Measurements from ENCODE around the gene OR2AG1. TPM values are rescaled to one million over a fixed set of nuclear protein-coding genes. Genes with fewer than 3 reads are reported as not detected.

Gene OR2AG1
- polyA plus RNA-seq, 1 experiment: not detected

DNA sequence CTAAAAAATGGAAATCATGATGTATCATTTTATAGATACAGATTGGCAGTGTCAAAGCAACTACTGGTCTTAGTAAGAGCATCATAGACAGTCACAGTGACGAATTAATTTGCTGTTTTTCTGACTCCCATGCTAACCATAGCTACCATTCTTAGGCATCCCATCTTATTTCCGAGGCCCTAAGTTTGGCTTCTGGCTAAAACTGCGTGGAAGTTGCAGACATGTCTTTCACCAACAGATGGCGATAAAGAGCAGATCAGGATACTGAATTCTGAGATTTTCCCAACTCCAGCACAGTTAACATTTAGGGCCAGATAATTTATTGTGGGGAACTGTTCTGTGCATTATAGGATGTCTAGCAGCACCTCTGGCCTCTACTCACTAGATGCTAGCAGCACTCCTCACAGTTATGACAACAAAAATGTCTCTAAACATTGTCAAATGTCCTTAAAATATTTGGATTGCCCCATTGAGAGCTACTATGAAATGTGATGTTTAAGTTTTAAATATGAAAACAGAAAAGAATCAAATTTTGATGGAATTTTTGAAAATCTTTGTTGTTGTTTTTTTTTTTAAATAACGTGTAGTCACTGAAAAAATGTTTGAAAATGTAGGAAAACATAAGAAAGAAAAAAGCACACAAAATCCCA, 27.4 kb upstream of the OR2AG1 start:
- no peaks in the 10 kb centered on the region for H3K27me3 ChIP-seq (ENCODE audit: control insufficient read depth, insufficient read depth, low read length)
- peak; percentile 95 for TF ChIP-seq CTCF (IDR thresholded peaks at IDR 0.05; ENCODE audit: low read depth, low read length)
- CTCF ChIA-PET: interaction anchor here (0.6 to 4.1 kb wide), 38 partner anchors 9 to 939 kb away, joined by 3 to 54 read pairs (median 4); partner anchors contain the start of genes FHIP1B, MRPL17 and OR2AG2
- H3K9me3 ChIP-seq (ENCODE audit: control insufficient read depth, insufficient read depth, low read length): no peaks in the 10 kb centered on the region
- DNase-seq (ENCODE audit: low read depth, low spot score): no peak
- H3K27ac ChIP-seq (ENCODE audit: low read depth, low read length): no peak overlapping the region
- POLR2A ChIA-PET: no interaction called here
- no peak overlapping the region for H3K4me3 ChIP-seq (ENCODE audit: low read depth, low read length)

DNA sequence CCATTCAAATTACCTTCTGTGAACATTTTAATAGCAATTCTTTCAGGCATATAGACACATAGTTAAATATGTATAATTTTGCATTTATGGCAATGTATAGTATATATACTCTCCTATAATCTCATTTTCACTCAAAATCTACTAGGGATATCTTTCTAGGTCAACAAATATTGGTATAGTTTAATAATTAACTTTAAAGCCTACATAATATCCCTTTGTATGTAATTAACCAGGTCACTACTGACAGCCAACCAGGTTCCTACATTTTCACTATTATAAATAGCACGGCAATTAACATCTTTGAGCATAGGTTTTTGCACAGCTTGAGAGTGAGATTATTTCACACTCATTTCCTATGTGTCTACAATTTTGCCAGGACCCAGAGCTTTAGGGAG, 26.9 kb upstream of the OR2AG1 start:
- no peaks in the 10 kb centered on the region for H3K9me3 ChIP-seq (ENCODE audit: control insufficient read depth, insufficient read depth, low read length)
- ChIA-PET POLR2A (no interaction called here), CTCF (interaction anchor here (0.6 to 4.1 kb wide), 19 partner anchors 10 to 936 kb away, joined by 3 to 54 read pairs (median 5); partner anchors contain the start of genes FHIP1B and MRPL17)
- H3K4me3 ChIP-seq (ENCODE audit: low read depth, low read length): no peak overlapping the region
- H3K27me3 ChIP-seq (ENCODE audit: control insufficient read depth, insufficient read depth, low read length): no peaks in the 10 kb centered on the region
- TF ChIP-seq CTCF (IDR thresholded peaks at IDR 0.05; ENCODE audit: low read depth, low read length): no peak
- H3K27ac ChIP-seq (ENCODE audit: low read depth, low read length): no peak overlapping the region
- DNase-seq (ENCODE audit: low read depth, low spot score): no peak

DNA sequence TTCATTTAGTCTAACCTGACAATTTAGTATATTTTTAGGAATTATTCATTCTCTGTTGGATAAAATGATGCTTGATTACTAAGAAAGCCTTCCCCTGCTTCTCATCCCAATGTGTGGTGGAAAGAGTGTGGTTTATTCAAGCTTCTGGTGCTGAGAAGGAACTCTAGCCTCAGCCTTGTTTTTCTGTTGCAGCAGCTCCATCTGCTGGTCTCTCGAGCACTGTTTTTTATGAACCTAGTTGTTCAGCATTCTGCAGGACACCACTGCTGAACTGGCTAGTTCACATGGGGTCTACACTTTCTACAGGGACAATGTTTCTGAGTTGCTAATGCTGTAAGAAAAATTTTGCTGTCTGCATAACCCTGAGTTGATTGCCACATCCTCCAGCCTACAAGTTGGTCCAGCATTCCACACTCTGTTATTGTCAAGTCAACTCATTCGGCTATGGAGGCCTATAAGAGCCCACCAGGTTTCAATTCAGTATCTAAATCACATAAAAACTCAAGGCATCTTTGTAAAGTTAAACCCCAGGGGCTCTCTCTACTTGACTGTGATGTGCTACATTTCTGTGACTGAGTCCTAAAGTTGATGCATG, 25.4 kb upstream of the OR2AG1 start:
- Histone ChIP-seq H3K4me3 (ENCODE audit: low read depth, low read length) (no peak overlapping the region), H3K27me3 (ENCODE audit: control insufficient read depth, insufficient read depth, low read length) (no peaks in the 10 kb centered on the region), H3K27ac (ENCODE audit: low read depth, low read length) (no peak overlapping the region), H3K9me3 (ENCODE audit: control insufficient read depth, insufficient read depth, low read length) (no peaks in the 10 kb centered on the region)
- TF ChIP-seq CTCF (IDR thresholded peaks at IDR 0.05; ENCODE audit: low read depth, low read length): peak; percentile 74
- CTCF ChIA-PET: interaction anchor here (0.6 to 3.7 kb wide), 14 partner anchors 11 to 477 kb away, joined by 3 to 54 read pairs (median 4); no protein-coding TSS in a partner anchor
- peak; percentile 15 for DNase-seq (ENCODE audit: low read depth, low spot score)
- POLR2A ChIA-PET: no interaction called here

- DNase-seq (ENCODE audit: low read depth, low spot score): no peak
- no peaks in the 10 kb centered on the region for H3K27me3 ChIP-seq (ENCODE audit: control insufficient read depth, insufficient read depth, low read length)
- POLR2A ChIA-PET: no interaction called here
These were observed 10.6 kb upstream of the OR2AG1 start, which contains the start of gene OR2AG2 for GRCh38 chr11:6771926-6772893. Gene OR2AG2 (minus strand): TSS chr11:6771976. CDS start chr11:6768957, 3,019 bp downstream.

More at GRCh38 chr11:6771926-6772893, 10.6 kb upstream of the OR2AG1 start, which contains the start of gene OR2AG2:
- no peak for TF ChIP-seq CTCF (IDR thresholded peaks at IDR 0.05; ENCODE audit: low read depth, low read length)
- CTCF ChIA-PET: interaction anchor here (0.9 to 1.2 kb wide), 3 partner anchors 16 to 40 kb away, joined by 4 to 5 read pairs (median 4); no protein-coding TSS in a partner anchor
- H3K27ac ChIP-seq (ENCODE audit: low read depth, low read length): no peak within 1 kb of the TSS
- H3K9me3 ChIP-seq (ENCODE audit: control insufficient read depth, insufficient read depth, low read length): no peaks in the 10 kb centered on the region
- H3K4me3 ChIP-seq (ENCODE audit: low read depth, low read length): no peak within 1 kb of the TSS

Data from AG04450 (cell line).